IPS DF 6.9 (cell line): ENCODE measurements around the gene SFMBT2.

Experiments
- DNase-seq: peaks from one replicate; pipeline ENCODE4 v3.0.0-alpha.2; 2013; ENCODE audit warnings: low read depth, low spot score
- H3K27ac ChIP-seq: one replicate; pipeline ENCODE4 v1.5.1; 2013; ENCODE audit warnings: low read length, control low read depth
- H3K27me3 ChIP-seq: 2 replicates; pipeline ENCODE4 v1.6.1; 2013; ENCODE audit warnings: mild to moderate bottlenecking, low read length; ENCODE audit not compliant: control insufficient read depth, insufficient read depth
- H3K36me3 ChIP-seq: 2 replicates; pipeline ENCODE4 v1.6.1; 2013; ENCODE audit warnings: low read length; ENCODE audit not compliant: control insufficient read depth, insufficient read depth
- H3K4me1 ChIP-seq: 2 replicates; pipeline ENCODE4 v1.6.1; 2013; ENCODE audit warnings: low read length; ENCODE audit not compliant: control insufficient read depth, insufficient read depth
- H3K4me3 ChIP-seq: 2 replicates; pipeline ENCODE4 v1.5.1; 2013; ENCODE audit warnings: mild to moderate bottlenecking, low read length
- H3K9me3 ChIP-seq: 2 replicates; pipeline ENCODE4 v1.6.1; 2013; ENCODE audit warnings: low read length, inconsistent platforms; ENCODE audit not compliant: control insufficient read depth, insufficient read depth
- WGBS: extraction: QIAGEN DNeasy Blood & Tissue Kit; methylation state at CpG from one replicate; pipeline ENCODE4 v1.1.7; 2013; ENCODE audit warnings: mixed read lengths, missing lambda C conversion rate; ENCODE audit not compliant: insufficient read length, insufficient coverage; 5-methylcytosine and 5-hydroxymethylcytosine counted together

Gene SFMBT2

DNA sequence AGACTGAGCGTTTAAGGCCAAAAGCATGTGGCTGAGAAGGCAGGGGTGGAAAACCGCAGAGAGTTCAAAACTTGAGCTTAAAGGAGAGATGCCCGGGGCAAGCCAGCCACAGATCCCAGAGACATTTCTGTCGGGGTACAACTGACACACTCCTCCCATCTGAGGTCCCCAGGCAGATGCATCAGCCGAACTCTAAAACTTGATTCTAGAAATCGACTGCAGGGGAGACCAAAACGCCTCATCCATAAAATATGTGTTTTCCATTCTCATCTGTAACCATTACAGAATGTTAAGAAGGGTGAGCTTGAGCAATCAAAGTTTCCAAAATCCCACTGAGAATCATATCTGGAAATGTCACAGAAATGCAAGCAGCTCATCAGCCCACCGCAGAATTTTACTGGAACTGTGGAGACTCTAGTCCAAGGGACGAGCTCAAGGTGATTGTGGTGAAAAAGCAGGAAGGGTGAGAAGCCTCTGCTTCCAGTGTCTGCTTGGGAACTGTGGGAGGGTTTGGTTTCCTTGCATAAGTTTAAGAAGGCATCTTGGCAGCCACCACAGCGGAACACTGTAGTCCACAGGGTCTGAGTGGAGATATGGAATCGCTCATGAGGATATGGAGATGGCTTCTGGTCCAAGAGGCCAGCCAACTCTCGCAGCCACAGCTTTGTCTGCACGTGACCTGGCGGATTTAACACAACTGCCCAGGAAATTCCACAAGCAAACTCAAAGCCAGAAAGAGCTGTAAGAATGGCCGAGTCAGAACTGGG lies 249.2 kb downstream of the SFMBT2 start:
- H3K36me3 ChIP-seq: peaks cover 6% of the 10 kb centered on the region; the same call in 1 of the 2 replicates
- H3K4me3 ChIP-seq: no peak overlapping the region
- H3K4me1 ChIP-seq: no peaks in the 10 kb centered on the region
- H3K27ac ChIP-seq: no peak overlapping the region
- no CpG with 5 or more reads among the region's 15 CpGs for WGBS
- no peaks in the 10 kb centered on the region for H3K9me3 ChIP-seq
- DNase-seq: no peak
- H3K27me3 ChIP-seq: no peaks in the 10 kb centered on the region

DNA sequence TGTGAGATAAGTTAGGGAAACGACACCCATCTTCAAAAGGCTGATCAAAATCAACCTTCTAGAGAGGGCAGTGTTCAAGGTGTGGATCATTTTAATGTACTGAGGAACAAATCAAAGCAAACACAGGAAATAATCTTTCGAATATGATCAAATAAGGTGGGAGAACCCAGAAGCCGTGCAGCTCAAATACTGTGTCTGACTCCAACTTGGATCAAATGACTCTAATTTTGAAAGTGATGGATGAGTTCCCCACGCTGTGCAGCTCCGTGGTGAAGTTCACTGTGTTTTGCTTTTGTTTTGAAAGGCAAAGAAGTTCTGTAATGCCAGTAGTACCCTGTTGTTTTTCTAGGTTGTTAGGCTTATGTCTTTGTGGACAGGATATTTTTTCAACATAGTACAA lies 250.9 kb downstream of the SFMBT2 start:
- DNase-seq: no peak
- Histone ChIP-seq H3K27me3 (no peaks in the 10 kb centered on the region), H3K4me1 (no peaks in the 10 kb centered on the region), H3K4me3 (no peak overlapping the region), H3K36me3 (peaks cover 6% of the 10 kb centered on the region; the same call in 1 of the 2 replicates), H3K9me3 (no peaks in the 10 kb centered on the region), H3K27ac (no peak overlapping the region)
- WGBS: no CpG with 5 or more reads among the region's 5 CpGs

DNA sequence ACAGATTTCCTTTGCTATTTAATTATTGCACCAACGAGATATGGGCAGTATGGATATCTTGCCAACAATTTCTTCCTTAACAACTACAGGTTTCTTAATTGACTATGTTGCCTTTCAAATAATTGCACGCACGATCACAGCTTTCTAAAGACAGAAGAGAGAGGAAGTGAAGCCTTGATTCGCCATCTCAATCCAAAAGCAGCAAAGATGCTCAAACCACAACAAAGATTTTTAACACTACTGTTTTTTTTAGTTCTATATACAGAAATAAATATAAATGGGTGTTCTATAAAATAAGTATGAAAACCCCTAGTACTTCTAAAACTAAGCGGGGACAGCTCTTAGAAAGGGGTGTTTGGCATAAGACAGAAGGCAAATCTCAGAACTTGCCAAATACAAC lies 251.3 kb downstream of the SFMBT2 start:
- Histone ChIP-seq H3K27me3 (no peaks in the 10 kb centered on the region), H3K4me3 (no peak overlapping the region), H3K9me3 (no peaks in the 10 kb centered on the region), H3K36me3 (peaks cover 6% of the 10 kb centered on the region; the same call in 1 of the 2 replicates), H3K27ac (no peak overlapping the region), H3K4me1 (no peaks in the 10 kb centered on the region)
- no CpG with 5 or more reads among the region's 5 CpGs for WGBS
- DNase-seq: no peak

DNA sequence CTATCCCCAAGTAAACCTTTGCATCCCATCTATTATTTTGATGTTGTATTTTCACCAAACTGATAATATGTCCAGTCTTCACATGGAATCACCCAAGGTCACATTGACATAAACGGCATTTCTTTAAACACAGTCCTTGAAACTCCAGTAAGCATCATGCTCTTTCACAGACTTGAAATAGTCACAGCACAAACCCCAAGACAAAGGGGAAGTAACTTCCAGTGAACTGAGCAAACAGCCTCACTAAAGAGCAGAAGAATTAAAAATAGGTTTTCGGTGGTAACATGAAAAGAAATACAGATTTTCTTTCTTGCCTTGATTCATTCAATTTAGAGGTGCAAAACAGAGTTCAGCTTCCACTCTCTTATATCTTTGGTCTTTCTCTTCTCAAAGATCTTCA lies 253.7 kb downstream of the SFMBT2 start:
- no peak for DNase-seq
- Histone ChIP-seq H3K27ac (no peak overlapping the region), H3K36me3 (no peaks in the 10 kb centered on the region), H3K27me3 (no peaks in the 10 kb centered on the region), H3K4me3 (no peak overlapping the region), H3K9me3 (no peaks in the 10 kb centered on the region), H3K4me1 (no peaks in the 10 kb centered on the region)
- WGBS: no CpG with 5 or more reads among the region's 2 CpGs

DNA sequence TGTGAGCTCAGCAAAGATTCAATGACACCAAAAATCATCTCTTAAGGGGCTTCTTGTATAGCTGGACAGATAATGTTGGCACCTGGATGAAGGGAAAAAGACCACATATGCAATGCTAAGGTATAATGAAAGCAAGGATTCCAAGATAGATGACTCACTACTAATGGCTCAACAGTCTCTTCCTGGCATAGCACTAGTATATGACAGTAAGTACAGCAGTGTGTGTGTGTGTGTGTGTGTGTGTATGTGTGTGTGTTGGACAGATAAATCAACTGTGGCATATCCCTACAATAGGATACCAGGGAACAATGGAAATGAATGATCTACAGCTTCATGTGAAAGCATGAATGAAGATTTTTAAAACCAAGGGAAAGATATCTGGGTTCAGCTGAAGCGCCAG lies 257.1 kb downstream of the SFMBT2 start:
- H3K27ac ChIP-seq: no peak overlapping the region
- no peaks in the 10 kb centered on the region for H3K9me3 ChIP-seq
- DNase-seq: no peak
- no peaks in the 10 kb centered on the region for H3K4me1 ChIP-seq
- no CpG with 5 or more reads among the region's 1 CpG for WGBS
- no peaks in the 10 kb centered on the region for H3K27me3 ChIP-seq
- H3K36me3 ChIP-seq: no peaks in the 10 kb centered on the region
- H3K4me3 ChIP-seq: no peak overlapping the region

DNA sequence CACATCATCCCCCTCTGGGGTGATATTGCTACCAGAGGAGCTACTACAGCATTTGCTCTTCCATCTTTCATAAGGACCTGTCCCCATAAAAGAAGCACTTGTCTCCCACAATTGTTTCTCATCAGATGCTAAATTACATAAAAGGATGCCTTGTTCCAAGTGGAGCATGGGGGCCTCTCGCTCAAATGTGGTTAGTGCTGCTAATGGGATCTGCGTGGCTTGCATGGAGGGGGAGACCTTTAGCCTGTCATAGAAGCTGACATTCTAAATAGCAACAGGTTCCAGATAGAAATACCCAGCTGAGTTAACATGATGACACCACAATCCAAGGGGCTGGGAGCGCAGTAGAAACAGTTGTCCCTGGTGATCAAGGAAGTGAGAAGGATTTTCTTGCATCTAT lies 257.9 kb downstream of the SFMBT2 start:
- no peak for DNase-seq
- Histone ChIP-seq H3K4me1 (no peaks in the 10 kb centered on the region), H3K27ac (no peak overlapping the region), H3K4me3 (no peak overlapping the region), H3K27me3 (no peaks in the 10 kb centered on the region), H3K9me3 (no peaks in the 10 kb centered on the region), H3K36me3 (no peaks in the 10 kb centered on the region)
- no CpG with 5 or more reads among the region's 3 CpGs for WGBS

DNA sequence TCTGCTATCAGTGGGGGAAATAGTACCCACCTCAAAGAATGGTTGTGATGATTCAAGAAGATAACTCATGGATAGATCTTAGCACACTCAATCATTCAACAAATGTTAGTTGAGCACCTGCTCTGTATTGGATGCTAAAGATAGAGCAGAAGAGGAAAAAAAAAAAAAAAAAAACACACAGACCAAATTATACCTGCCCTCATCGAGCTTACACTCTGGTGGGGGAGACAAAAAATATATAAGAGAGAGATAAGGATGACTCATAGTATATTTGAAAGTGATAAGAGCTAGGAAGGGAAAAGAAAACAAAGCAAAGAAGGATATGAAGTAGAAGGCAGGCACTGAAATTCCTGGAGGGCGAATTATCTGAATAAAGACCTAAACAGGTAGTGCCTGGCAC lies 258.5 kb downstream of the SFMBT2 start:
- no peaks in the 10 kb centered on the region for H3K4me1 ChIP-seq

DNA sequence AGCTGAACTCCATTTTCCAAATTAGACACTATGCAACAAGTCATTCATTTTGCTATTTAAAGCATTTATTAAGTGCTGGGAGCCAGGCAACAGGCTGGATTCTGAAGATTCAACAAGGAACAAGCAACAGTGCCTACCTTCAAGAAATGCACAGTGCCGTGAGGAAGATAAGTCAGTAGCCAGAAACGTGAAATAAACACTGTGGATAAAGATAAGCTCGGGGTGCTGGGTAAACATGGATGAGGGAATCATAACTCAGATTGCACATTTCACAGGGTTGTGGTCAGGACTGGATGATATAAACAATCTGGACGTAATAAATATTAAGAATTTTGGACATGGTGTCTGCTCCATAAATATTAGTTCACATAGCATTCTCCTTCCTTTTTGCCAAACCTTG lies 259.3 kb downstream of the SFMBT2 start:
- Histone ChIP-seq H3K4me3 (no peak overlapping the region), H3K9me3 (no peaks in the 10 kb centered on the region), H3K36me3 (no peaks in the 10 kb centered on the region), H3K4me1 (no peaks in the 10 kb centered on the region), H3K27ac (no peak overlapping the region), H3K27me3 (no peaks in the 10 kb centered on the region)
- WGBS: no CpG with 5 or more reads among the region's 4 CpGs
- no peak for DNase-seq

More for the DNA sequence above, 258.5 kb downstream of the SFMBT2 start:
- Histone ChIP-seq H3K27me3 (no peaks in the 10 kb centered on the region), H3K4me3 (no peak overlapping the region), H3K27ac (no peak overlapping the region), H3K9me3 (no peaks in the 10 kb centered on the region), H3K36me3 (no peaks in the 10 kb centered on the region)
- no CpG with 5 or more reads among the region's 2 CpGs for WGBS
- no peak for DNase-seq

DNA sequence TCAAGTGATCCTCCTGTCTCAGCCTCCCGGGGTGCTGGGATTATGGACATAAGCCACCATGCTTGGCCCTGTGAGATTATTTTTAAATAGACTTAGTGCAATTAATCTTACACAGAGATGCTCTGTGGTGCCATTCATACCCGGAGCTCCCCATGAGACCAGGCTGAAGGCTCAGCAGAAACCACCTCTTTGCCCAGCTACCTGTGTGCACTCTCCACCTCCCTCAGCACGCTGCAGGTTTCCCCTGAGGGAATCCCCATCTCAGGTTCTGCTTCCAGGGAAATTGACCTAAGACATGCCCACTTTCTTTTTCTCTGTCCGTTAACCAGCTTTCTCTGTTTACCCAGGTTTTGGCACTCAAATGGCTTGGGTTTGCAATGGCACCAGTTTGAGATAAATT lies 260.5 kb downstream of the SFMBT2 start:
- H3K27ac ChIP-seq: no peak overlapping the region
- H3K36me3 ChIP-seq: no peaks in the 10 kb centered on the region
- no peaks in the 10 kb centered on the region for H3K4me1 ChIP-seq
- no CpG with 5 or more reads among the region's 4 CpGs for WGBS
- H3K27me3 ChIP-seq: no peaks in the 10 kb centered on the region
- DNase-seq: no peak
- H3K9me3 ChIP-seq: no peaks in the 10 kb centered on the region
- no peak overlapping the region for H3K4me3 ChIP-seq

DNA sequence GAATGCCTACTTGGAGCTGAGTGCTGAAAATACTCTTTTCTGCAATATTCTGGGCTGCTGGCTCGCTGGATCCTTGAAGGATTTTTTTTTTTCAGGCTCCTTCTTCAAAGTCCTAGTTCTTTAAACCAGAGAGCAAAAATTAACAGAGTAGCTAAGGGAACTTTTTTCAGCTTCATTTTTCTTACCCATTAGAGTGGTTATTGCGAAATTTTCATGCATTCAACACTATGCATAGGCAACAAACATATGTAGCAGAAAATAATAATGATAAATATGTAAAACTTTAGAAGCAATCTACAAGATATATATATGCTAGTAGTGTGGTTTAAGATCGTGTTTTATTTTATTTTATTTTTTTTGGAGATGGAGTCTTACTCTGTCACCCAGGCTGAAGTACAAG lies 264.6 kb downstream of the SFMBT2 start:
- no peaks in the 10 kb centered on the region for H3K9me3 ChIP-seq
- WGBS: 80% methylated on average over 1 of the region's 3 CpGs
- H3K27me3 ChIP-seq: no peaks in the 10 kb centered on the region
- no peaks in the 10 kb centered on the region for H3K36me3 ChIP-seq
- DNase-seq: no peak
- H3K4me3 ChIP-seq: no peak overlapping the region
- no peaks in the 10 kb centered on the region for H3K4me1 ChIP-seq
- no peak overlapping the region for H3K27ac ChIP-seq

DNA sequence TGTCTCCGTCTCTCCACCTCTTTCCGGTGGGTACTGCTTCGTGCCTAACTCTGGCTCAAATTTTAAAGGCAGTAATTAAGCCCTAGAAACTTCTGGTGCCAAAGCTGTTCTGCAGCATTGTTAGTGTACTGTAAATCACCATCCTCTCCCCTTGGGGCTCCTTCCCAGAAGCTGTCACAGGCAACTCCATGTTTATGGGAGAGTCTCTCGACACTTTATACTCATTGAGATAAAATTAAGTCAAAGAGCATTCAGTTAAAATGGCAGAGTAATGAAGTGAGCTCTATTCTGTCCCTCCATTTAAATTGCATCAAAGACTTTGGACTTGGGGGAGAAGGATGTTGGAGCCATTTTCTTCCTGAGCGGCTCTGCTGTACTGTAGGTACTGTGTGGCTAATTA lies 274.8 kb downstream of the SFMBT2 start:
- DNase-seq: no peak
- H3K9me3 ChIP-seq: no peaks in the 10 kb centered on the region
- H3K27ac ChIP-seq: no peak overlapping the region
- no CpG with 5 or more reads among the region's 5 CpGs for WGBS
- no peak overlapping the region for H3K4me3 ChIP-seq
- H3K27me3 ChIP-seq: no peaks in the 10 kb centered on the region
- no peaks in the 10 kb centered on the region for H3K36me3 ChIP-seq
- H3K4me1 ChIP-seq: no peaks in the 10 kb centered on the region
